ENCODE data around the gene KRABD2.

The KRABD2 gene

DNA sequence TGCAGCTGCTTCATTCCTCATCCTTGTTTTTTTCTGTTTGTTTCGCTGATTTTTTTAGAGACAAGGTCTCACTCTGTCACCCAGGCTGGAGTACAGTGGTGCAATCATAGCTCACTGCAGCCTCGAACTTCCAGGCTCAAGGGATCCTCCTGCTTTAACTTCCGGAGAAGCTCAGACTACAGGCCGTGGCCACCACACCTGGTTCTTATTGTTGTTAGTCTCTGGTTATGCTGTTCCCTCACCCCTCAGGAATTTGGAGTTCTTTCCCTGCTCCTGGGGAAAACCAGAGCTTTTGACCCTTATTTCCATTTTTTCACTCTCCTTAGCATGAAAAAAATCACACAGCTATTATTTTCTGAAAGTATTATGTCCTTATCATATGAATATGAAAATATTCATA lies 35.0 kb downstream of the KRABD2 start:
- Histone ChIP-seq H3K79me2 (ENCODE audit: insufficient read depth, low read length) (no peaks in the 10 kb centered on the region), H3K4me3 (replicated peaks in 1 of 2; ENCODE audit: low read depth in 1 of 2, low read length in 2 of 2) (no peak overlapping the region), H3K27me3 (ENCODE audit: insufficient read depth, low read length) (peaks cover 4% of the 10 kb centered on the region; the same call in 1 of the 2 replicates), H3K9ac (ENCODE audit: low read length) (no peak overlapping the region), H4K20me1 (ENCODE audit: insufficient read depth) (no peaks in the 10 kb centered on the region; the same call in 1 of the 2 replicates), H3K27ac (ENCODE audit: low read depth, low read length) (no peak overlapping the region), H3K4me1 (ENCODE audit: control insufficient read depth in 1 of 2, insufficient read depth in 2 of 2, low read length in 2 of 2) (no peaks in the 10 kb centered on the region), H3K4me2 (ENCODE audit: low read length) (no peak overlapping the region), H3K36me3 (ENCODE audit: control insufficient read depth in 1 of 2, insufficient read depth in 2 of 2, low read length in 2 of 2) (no peaks in the 10 kb centered on the region), H3K9me3 (ENCODE audit: control insufficient read depth in 1 of 2, insufficient read depth in 1 of 2, low read depth in 1 of 2, low read length in 2 of 2) (no peaks in the 10 kb centered on the region), H3K9me2 (ENCODE audit: insufficient read depth) (no peaks in the 10 kb centered on the region), H2AFZ (ENCODE audit: low read depth, low read length, poor library complexity, severe bottlenecking) (no peak overlapping the region)
- ChIA-PET CTCF (interaction anchor here (0.7 kb wide), 1 partner anchor 41 kb away, joined by 3 read pairs; no protein-coding TSS in a partner anchor), RAD21 (ENCODE audit: low non-redundant PET in 1 of 2, low total read pairs in 2 of 2, uncharacterized antibody in 2 of 2, unreplicated experiment in 2 of 2) (no interaction called here), POLR2A (no interaction called here)
- intact Hi-C loops (cut with micrococcal nuclease), result no loop called here
- TF ChIP-seq REST (IDR thresholded peaks at IDR 0.05; ENCODE audit: low read depth) (no peak), FOSL1 (IDR thresholded peaks at IDR 0.05; ENCODE audit: low read depth) (no peak), RAD21 (IDR thresholded peaks at IDR 0.05; ENCODE audit: low read depth) (no peak), ATF3 (IDR thresholded peaks at IDR 0.05) (no peak), CEBPB (IDR thresholded peaks at IDR 0.05; ENCODE audit: low read depth) (no peak), ZNF274 (IDR thresholded peaks at IDR 0.05; ENCODE audit: low read depth, low read length) (no peak), MAX (IDR thresholded peaks at IDR 0.05) (no peak), ZBTB33 (IDR thresholded peaks at IDR 0.05; ENCODE audit: extremely low read depth, insufficient replicate concordance, low read length) (no peak)
- TF ChIP-seq, protein P1, sequence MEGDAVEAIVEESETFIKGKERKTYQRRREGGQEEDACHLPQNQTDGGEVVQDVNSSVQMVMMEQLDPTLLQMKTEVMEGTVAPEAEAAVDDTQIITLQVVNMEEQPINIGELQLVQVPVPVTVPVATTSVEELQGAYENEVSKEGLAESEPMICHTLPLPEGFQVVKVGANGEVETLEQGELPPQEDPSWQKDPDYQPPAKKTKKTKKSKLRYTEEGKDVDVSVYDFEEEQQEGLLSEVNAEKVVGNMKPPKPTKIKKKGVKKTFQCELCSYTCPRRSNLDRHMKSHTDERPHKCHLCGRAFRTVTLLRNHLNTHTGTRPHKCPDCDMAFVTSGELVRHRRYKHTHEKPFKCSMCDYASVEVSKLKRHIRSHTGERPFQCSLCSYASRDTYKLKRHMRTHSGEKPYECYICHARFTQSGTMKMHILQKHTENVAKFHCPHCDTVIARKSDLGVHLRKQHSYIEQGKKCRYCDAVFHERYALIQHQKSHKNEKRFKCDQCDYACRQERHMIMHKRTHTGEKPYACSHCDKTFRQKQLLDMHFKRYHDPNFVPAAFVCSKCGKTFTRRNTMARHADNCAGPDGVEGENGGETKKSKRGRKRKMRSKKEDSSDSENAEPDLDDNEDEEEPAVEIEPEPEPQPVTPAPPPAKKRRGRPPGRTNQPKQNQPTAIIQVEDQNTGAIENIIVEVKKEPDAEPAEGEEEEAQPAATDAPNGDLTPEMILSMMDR (IDR thresholded peaks at IDR 0.05 in 2 of 3, conservative IDR thresholded peaks at IDR 0.05 in 1 of 3; ENCODE audit: borderline replicate concordance in 1 of 3, insufficient read depth in 1 of 3, low read depth in 2 of 3, low read length in 2 of 3), result no peak
- BruUV-seq (replicated peaks), result no TSS peak
- no peak for DNase-seq (ENCODE audit: low read depth, low spot score)
- ATAC-seq, result no peak
